ENCODE data around the gene OR2C3.

The OR2C3 gene

GRCh38 chr1:247496581-247497285 lies 39.5 kb downstream of the OR2C3 start:
- H3F3A ChIP-seq (ENCODE audit: insufficient read depth, low read length): no peaks in the 10 kb centered on the region
- no peak for DNase-seq
- H3K27me3 ChIP-seq (replicated peaks; ENCODE audit: insufficient read depth, low read length): no peaks in the 10 kb centered on the region
- no peak overlapping the region for H2AFZ ChIP-seq (ENCODE audit: low read length)
- TF ChIP-seq EZH2phosphoT487 (IDR thresholded peaks at IDR 0.05; ENCODE audit: low read length) (no peak), EZH2 (optimal IDR thresholded peaks at IDR 0.05; ENCODE audit: low read depth, low read length) (no peak), CTCF (IDR thresholded peaks at IDR 0.05; ENCODE audit: low read length) (no peak)
- H3K9ac ChIP-seq (ENCODE audit: low read length): no peak overlapping the region
- H3K9me3 ChIP-seq (replicated peaks; ENCODE audit: insufficient read depth, low read length): no peaks in the 10 kb centered on the region
- H3K4me3 ChIP-seq (ENCODE audit: low read length): no peak overlapping the region
- no peaks in the 10 kb centered on the region for H3K4me1 ChIP-seq (ENCODE audit: low read length)
- H4K20me1 ChIP-seq (ENCODE audit: insufficient read depth, low read length): no peaks in the 10 kb centered on the region
- H3K79me2 ChIP-seq (ENCODE audit: low read length): no peaks in the 10 kb centered on the region
- H3K4me2 ChIP-seq (ENCODE audit: low read depth, low read length): no peak overlapping the region
- no peaks in the 10 kb centered on the region for H3K36me3 ChIP-seq (replicated peaks; ENCODE audit: insufficient read depth, low read length)
- H3K9me2 ChIP-seq (replicated peaks; ENCODE audit: insufficient read depth, low read length): no peaks in the 10 kb centered on the region
- no peak overlapping the region for H3K27ac ChIP-seq (ENCODE audit: low read length)

- Histone ChIP-seq H3K4me1 (ENCODE audit: low read length) (no peaks in the 10 kb centered on the region), H4K20me1 (ENCODE audit: insufficient read depth, low read length) (no peaks in the 10 kb centered on the region), H3K27ac (ENCODE audit: low read length) (no peak overlapping the region), H3K36me3 (replicated peaks; ENCODE audit: insufficient read depth, low read length) (no peaks in the 10 kb centered on the region), H3K9me3 (replicated peaks; ENCODE audit: insufficient read depth, low read length) (no peaks in the 10 kb centered on the region), H2AFZ (ENCODE audit: low read length) (no peak overlapping the region), H3K79me2 (ENCODE audit: low read length) (no peaks in the 10 kb centered on the region), H3K9ac (ENCODE audit: low read length) (no peak overlapping the region), H3F3A (ENCODE audit: insufficient read depth, low read length) (no peaks in the 10 kb centered on the region), H3K4me3 (ENCODE audit: low read length) (no peak overlapping the region), H3K4me2 (ENCODE audit: low read depth, low read length) (no peak overlapping the region), H3K27me3 (replicated peaks; ENCODE audit: insufficient read depth, low read length) (no peaks in the 10 kb centered on the region), H3K9me2 (replicated peaks; ENCODE audit: insufficient read depth, low read length) (no peaks in the 10 kb centered on the region)
- TF ChIP-seq EZH2 (optimal IDR thresholded peaks at IDR 0.05; ENCODE audit: low read depth, low read length): no peak
- TF ChIP-seq CTCF (IDR thresholded peaks at IDR 0.05; ENCODE audit: low read length): no peak
- TF ChIP-seq EZH2phosphoT487 (IDR thresholded peaks at IDR 0.05; ENCODE audit: low read length): no peak
- no peak for DNase-seq
Measured at GRCh38 chr1:247494767-247495166, 41.5 kb downstream of the OR2C3 start.

GRCh38 chr1:247493106-247493505 lies 43.1 kb downstream of the OR2C3 start:
- H3K36me3 ChIP-seq (replicated peaks; ENCODE audit: insufficient read depth, low read length): no peaks in the 10 kb centered on the region
- no peaks in the 10 kb centered on the region for H4K20me1 ChIP-seq (ENCODE audit: insufficient read depth, low read length)
- DNase-seq: no peak
- no peak overlapping the region for H3K9ac ChIP-seq (ENCODE audit: low read length)
- no peak overlapping the region for H3K27ac ChIP-seq (ENCODE audit: low read length)
- H2AFZ ChIP-seq (ENCODE audit: low read length): no peak overlapping the region
- H3K4me1 ChIP-seq (ENCODE audit: low read length): no peaks in the 10 kb centered on the region
- H3K79me2 ChIP-seq (ENCODE audit: low read length): no peaks in the 10 kb centered on the region
- TF ChIP-seq EZH2phosphoT487 (IDR thresholded peaks at IDR 0.05; ENCODE audit: low read length): no peak
- no peak for TF ChIP-seq CTCF (IDR thresholded peaks at IDR 0.05; ENCODE audit: low read length)
- no peak for TF ChIP-seq EZH2 (optimal IDR thresholded peaks at IDR 0.05; ENCODE audit: low read depth, low read length)
- H3F3A ChIP-seq (ENCODE audit: insufficient read depth, low read length): no peaks in the 10 kb centered on the region
- no peaks in the 10 kb centered on the region for H3K9me2 ChIP-seq (replicated peaks; ENCODE audit: insufficient read depth, low read length)
- H3K4me2 ChIP-seq (ENCODE audit: low read depth, low read length): no peak overlapping the region
- no peaks in the 10 kb centered on the region for H3K27me3 ChIP-seq (replicated peaks; ENCODE audit: insufficient read depth, low read length)
- no peak overlapping the region for H3K4me3 ChIP-seq (ENCODE audit: low read length)
- no peaks in the 10 kb centered on the region for H3K9me3 ChIP-seq (replicated peaks; ENCODE audit: insufficient read depth, low read length)
